Measurements from ENCODE around the gene NRROS. TPM values are rescaled to one million over a fixed set of nuclear protein-coding genes. Genes with fewer than 3 reads are reported as not detected.
A peak's percentile ranks its signal among the peaks of the same experiment; 100 is the strongest.

The NRROS gene
- total and polyA plus RNA-seq, 10 of the 15 experiments (the other 5 are each of a cell fraction or from before 2014, with no cell fraction given), result 0.35 to 42.2 (median 12.6) TPM

DNA sequence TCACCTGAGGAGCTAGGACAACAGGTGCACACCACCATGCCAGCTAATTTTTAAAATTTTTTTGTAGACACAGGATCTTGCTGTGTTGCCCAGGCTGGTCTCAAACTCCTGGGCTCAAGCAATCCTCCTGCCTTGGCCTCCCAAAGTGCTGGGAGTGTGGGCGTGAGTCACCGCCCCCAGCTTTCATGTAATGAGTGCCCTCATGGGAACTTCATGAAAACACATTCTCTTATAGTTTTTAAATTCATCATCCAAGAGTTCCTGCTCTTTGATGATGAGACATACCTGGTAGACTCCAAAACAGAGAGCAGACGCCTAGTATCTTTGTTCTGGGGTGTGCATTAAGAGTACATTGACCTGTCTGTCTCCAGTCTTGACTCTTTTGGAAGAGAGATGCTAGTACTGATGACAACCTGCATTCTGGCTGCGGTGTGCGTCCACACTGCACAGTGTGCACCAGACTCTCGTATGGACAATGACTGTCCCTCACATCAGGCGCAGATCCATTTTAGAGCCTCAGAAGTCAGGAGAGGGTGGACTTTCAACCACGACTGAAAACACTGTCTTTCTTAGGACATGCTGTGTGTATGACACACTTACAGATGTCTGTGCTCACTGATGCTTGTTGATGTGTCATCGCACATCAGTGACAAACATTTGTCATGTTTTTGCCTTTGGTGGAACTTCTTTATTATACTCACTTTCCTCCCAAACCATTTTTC, 2.0 kb downstream of the NRROS start (continued):
- TF ChIP-seq, protein P1, sequence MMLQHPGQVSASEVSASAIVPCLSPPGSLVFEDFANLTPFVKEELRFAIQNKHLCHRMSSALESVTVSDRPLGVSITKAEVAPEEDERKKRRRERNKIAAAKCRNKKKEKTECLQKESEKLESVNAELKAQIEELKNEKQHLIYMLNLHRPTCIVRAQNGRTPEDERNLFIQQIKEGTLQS (IDR thresholded peaks at IDR 0.05; ENCODE audit: borderline replicate concordance, extremely low read depth, low read depth, low read length), result no peak
- TF ChIP-seq GATAD2B (conservative IDR thresholded peaks at IDR 0.05; ENCODE audit: low read depth), result 0 out of 2 replicates have a peak, but pooled peaks have one; percentile 24
- TF ChIP-seq, protein P2, sequence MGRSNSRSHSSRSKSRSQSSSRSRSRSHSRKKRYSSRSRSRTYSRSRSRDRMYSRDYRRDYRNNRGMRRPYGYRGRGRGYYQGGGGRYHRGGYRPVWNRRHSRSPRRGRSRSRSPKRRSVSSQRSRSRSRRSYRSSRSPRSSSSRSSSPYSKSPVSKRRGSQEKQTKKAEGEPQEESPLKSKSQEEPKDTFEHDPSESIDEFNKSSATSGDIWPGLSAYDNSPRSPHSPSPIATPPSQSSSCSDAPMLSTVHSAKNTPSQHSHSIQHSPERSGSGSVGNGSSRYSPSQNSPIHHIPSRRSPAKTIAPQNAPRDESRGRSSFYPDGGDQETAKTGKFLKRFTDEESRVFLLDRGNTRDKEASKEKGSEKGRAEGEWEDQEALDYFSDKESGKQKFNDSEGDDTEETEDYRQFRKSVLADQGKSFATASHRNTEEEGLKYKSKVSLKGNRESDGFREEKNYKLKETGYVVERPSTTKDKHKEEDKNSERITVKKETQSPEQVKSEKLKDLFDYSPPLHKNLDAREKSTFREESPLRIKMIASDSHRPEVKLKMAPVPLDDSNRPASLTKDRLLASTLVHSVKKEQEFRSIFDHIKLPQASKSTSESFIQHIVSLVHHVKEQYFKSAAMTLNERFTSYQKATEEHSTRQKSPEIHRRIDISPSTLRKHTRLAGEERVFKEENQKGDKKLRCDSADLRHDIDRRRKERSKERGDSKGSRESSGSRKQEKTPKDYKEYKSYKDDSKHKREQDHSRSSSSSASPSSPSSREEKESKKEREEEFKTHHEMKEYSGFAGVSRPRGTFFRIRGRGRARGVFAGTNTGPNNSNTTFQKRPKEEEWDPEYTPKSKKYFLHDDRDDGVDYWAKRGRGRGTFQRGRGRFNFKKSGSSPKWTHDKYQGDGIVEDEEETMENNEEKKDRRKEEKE (IDR thresholded peaks at IDR 0.05), result no peak
- TF ChIP-seq SPI1 (IDR thresholded peaks at IDR 0.05; ENCODE audit: borderline replicate concordance, insufficient read depth, low read depth, low read length), result no peak
- no peak for TF ChIP-seq CBX3 (IDR thresholded peaks at IDR 0.05; ENCODE audit: borderline replicate concordance, low read depth)
- TF ChIP-seq JUNB (IDR thresholded peaks at IDR 0.05), result peak; percentile 58
- TF ChIP-seq BACH1 (IDR thresholded peaks at IDR 0.05; ENCODE audit: borderline replicate concordance), result no peak
- no peak for TF ChIP-seq FOXK2 (IDR thresholded peaks at IDR 0.05)
- no peak for TF ChIP-seq RAD51 (IDR thresholded peaks at IDR 0.05)
- TF ChIP-seq RCOR1 (conservative IDR thresholded peaks at IDR 0.05; ENCODE audit: low read depth, low read length), result no peak
- no peak for TF ChIP-seq ASH2L (IDR thresholded peaks at IDR 0.05; ENCODE audit: borderline replicate concordance, low read depth)
- 0 out of 2 replicates have a peak, but pooled peaks have one; percentile 20 for TF ChIP-seq NR2F1 (conservative IDR thresholded peaks at IDR 0.05)
- TF ChIP-seq MLLT1 (IDR thresholded peaks at IDR 0.05), result no peak
- no peak for TF ChIP-seq IRF3 (IDR thresholded peaks at IDR 0.05)
- no peak for TF ChIP-seq NRF1 (conservative IDR thresholded peaks at IDR 0.05; ENCODE audit: low read depth, low read length)
- no peak for TF ChIP-seq NFYA (IDR thresholded peaks at IDR 0.05; ENCODE audit: borderline replicate concordance, low read depth, low read length)
- TF ChIP-seq YBX1 (IDR thresholded peaks at IDR 0.05), result no peak
- no peak for TF ChIP-seq BMI1 (IDR thresholded peaks at IDR 0.05; ENCODE audit: borderline replicate concordance)
- TF ChIP-seq NFYB (IDR thresholded peaks at IDR 0.05; ENCODE audit: insufficient read depth, low read depth, low read length), result no peak
- TF ChIP-seq ZBTB4 (CRISPR knock-in tag; IDR thresholded peaks at IDR 0.05), result no peak
- TF ChIP-seq CBFB (IDR thresholded peaks at IDR 0.05; ENCODE audit: low read depth), result no peak
- TF ChIP-seq CEBPB (IDR thresholded peaks at IDR 0.05; ENCODE audit: borderline replicate concordance in 1 of 2, low read depth in 2 of 2, low read length in 2 of 2), result no peak

All from GM12878 (cell line).